Measurements from ENCODE around the gene OSBPL10. TPM values are rescaled to one million over a fixed set of nuclear protein-coding genes. Genes with fewer than 3 reads are reported as not detected.
"Not testable (repeated sequence)": the region's sequence is repeated elsewhere in the genome, so short reads cannot be mapped to it uniquely, and the experiment has no call there.

OSBPL10 gene
- total RNA-seq, 4 donors from 2014 or later = 18.6 to 33.6 (median 28.8) TPM

DNA sequence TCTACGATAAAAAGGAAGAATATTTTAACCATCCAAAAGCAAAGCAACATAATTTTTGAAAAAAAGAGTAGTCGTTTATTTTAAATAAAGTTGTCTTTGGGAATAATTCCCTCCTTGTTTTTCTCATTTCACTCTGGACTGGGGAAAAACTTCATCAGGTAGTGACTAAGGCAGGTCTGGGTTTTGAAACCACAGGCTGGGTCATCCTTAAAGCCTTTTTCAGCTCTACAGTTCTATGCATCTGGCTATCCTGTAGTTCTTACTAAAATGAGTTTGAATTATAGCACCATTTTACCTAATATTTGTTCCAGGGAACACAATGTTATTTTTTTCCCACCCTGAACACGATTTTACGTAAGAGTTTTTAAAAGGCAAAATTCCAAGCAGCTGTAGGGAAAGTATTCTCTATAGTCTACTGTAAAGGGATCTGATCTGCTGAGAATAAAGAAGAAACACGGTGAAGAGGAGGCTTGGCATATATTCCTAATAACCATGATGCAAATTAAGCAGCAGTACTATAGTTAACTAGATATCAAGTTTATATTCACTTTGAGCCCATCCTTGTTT is 107.7 kb downstream of the OSBPL10 start:
- TF ChIP-seq, protein P1, sequence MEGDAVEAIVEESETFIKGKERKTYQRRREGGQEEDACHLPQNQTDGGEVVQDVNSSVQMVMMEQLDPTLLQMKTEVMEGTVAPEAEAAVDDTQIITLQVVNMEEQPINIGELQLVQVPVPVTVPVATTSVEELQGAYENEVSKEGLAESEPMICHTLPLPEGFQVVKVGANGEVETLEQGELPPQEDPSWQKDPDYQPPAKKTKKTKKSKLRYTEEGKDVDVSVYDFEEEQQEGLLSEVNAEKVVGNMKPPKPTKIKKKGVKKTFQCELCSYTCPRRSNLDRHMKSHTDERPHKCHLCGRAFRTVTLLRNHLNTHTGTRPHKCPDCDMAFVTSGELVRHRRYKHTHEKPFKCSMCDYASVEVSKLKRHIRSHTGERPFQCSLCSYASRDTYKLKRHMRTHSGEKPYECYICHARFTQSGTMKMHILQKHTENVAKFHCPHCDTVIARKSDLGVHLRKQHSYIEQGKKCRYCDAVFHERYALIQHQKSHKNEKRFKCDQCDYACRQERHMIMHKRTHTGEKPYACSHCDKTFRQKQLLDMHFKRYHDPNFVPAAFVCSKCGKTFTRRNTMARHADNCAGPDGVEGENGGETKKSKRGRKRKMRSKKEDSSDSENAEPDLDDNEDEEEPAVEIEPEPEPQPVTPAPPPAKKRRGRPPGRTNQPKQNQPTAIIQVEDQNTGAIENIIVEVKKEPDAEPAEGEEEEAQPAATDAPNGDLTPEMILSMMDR (IDR thresholded peaks at IDR 0.05) = no peak
- TF ChIP-seq POLR2A (IDR thresholded peaks at IDR 0.05) = no peak

GRCh38 chr3:31871939-31872507 is 109.0 kb downstream of the OSBPL10 start:
- Histone ChIP-seq H3K27me3 (no peaks in the 10 kb centered on the region), H3K4me1 (peaks cover 0 to 6% of the 10 kb centered on the region in 2 donors), H3K36me3 (no peaks in the 10 kb centered on the region), H3K27ac (no peak overlapping the region), H3K9me3 (no peaks in the 10 kb centered on the region), H3K4me3 (replicated peaks in 1 of 3) (no peak overlapping the region)
- TF ChIP-seq, protein P1 (IDR thresholded peaks at IDR 0.05) = no peak
- TF ChIP-seq POLR2A (IDR thresholded peaks at IDR 0.05) = no peak
- WGBS, 2 donors = 86 to 93% methylated on average over 5 of the region's 5 CpGs
- intact Hi-C loops (cut with DNase I) = no loop called here
- no peak for DNase-seq

More for the DNA sequence above, 107.7 kb downstream of the OSBPL10 start:
- Histone ChIP-seq H3K27me3 (no peaks in the 10 kb centered on the region), H3K27ac (no peak overlapping the region), H3K36me3 (no peaks in the 10 kb centered on the region), H3K4me3 (replicated peaks in 1 of 3) (no peak overlapping the region), H3K4me1 (peaks cover 0 to 6% of the 10 kb centered on the region in 2 donors), H3K9me3 (no peaks in the 10 kb centered on the region)
- WGBS, 2 donors = 87 to 90% methylated on average over 5 of the region's 5 CpGs
- intact Hi-C loops (cut with DNase I) = no loop called here
- no peak for DNase-seq

DNA sequence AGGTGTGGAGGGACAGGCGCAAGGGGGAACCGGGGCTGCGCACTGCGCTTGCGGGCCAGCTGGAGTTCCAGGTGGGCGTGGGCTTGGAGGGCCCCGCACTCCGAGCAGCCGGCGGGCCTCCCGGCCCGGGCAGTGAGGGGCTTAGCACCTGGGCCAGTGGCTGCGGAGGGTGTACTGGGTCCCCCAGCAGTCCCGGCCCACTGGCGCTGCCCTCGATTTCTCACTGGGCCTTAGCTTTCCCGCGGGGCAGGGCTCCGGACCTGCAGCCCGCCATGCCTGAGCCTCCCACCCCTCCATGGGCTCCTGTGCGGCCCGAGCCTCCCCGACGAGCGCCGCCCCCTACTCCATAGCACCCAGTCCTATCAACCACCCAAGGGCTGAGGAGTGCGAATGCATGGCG is 111.0 kb downstream of the OSBPL10 start:
- H3K4me3 ChIP-seq (replicated peaks in 1 of 3); H3K27me3 ChIP-seq; H3K9me3 ChIP-seq; H3K4me1 ChIP-seq; H3K27ac ChIP-seq; H3K36me3 ChIP-seq; intact Hi-C loops (cut with DNase I); DNase-seq: not testable (repeated sequence)
- 96 to 98% methylated on average over 8 to 14 of the region's 28 CpGs for WGBS, 2 donors

DNA sequence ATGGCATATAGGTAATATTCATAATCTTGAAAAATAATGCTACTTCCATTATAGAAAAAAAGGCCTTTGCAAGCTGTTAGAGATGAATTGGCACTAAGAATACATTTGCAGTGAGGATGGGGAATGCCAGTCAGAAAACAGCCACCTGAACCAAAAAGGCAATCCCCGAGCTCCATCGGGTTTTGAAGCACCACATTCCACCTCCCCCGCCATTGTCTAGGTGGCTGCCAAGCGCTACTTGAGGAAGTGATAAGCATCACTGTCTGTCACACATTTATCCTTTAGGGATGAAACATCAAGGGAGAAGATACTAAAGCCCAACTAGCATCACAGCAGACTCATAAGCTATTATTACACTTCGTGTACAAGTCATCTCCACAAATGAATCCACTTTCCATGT is 112.8 kb downstream of the OSBPL10 start:
- intact Hi-C loops (cut with DNase I) = no loop called here
- H3K9me3 ChIP-seq = no peaks in the 10 kb centered on the region
- TF ChIP-seq POLR2A (IDR thresholded peaks at IDR 0.05) = no peak
- TF ChIP-seq, protein P1 (IDR thresholded peaks at IDR 0.05) = no peak
- 40 to 55% methylated on average over 5 of the region's 5 CpGs for WGBS, 2 donors
- no peaks in the 10 kb centered on the region for H3K27me3 ChIP-seq
- H3K4me3 ChIP-seq (replicated peaks in 1 of 3) = no peak overlapping the region
- H3K36me3 ChIP-seq = no peaks in the 10 kb centered on the region
- H3K4me1 ChIP-seq = no peaks in the 10 kb centered on the region
- no peak overlapping the region for H3K27ac ChIP-seq
- peak; percentile 19 to 22 for DNase-seq

GRCh38 chr3:31862666-31863279 is 118.3 kb downstream of the OSBPL10 start:
- intact Hi-C loops (cut with DNase I) = no loop called here
- Histone ChIP-seq H3K9me3 (no peaks in the 10 kb centered on the region), H3K27ac (no peak overlapping the region), H3K27me3 (no peaks in the 10 kb centered on the region), H3K4me3 (replicated peaks in 1 of 3) (no peak overlapping the region), H3K4me1 (no peaks in the 10 kb centered on the region), H3K36me3 (no peaks in the 10 kb centered on the region)
- TF ChIP-seq POLR2A (IDR thresholded peaks at IDR 0.05) = no peak
- TF ChIP-seq, protein P1 (IDR thresholded peaks at IDR 0.05) = no peak
- no peak for DNase-seq
- WGBS, 2 donors = 96 to 97% methylated on average over 2 of the region's 2 CpGs
